Activated CD4-positive, CD25-positive, alpha-beta regulatory T cell treated with anti-CD3 and anti-CD28 coated beads, Interleukin-2, amount 50 U/mL, for 72 hours (primary cell): ENCODE data around the gene P2RX7.
"Not testable (repeated sequence)": the region's sequence is repeated elsewhere in the genome, so short reads cannot be mapped to it uniquely, and the experiment has no call there.

Source experiments
- DNase-seq: peaks from one replicate; pipeline ENCODE4 v3.0.0; 2021

The P2RX7 gene

DNA sequence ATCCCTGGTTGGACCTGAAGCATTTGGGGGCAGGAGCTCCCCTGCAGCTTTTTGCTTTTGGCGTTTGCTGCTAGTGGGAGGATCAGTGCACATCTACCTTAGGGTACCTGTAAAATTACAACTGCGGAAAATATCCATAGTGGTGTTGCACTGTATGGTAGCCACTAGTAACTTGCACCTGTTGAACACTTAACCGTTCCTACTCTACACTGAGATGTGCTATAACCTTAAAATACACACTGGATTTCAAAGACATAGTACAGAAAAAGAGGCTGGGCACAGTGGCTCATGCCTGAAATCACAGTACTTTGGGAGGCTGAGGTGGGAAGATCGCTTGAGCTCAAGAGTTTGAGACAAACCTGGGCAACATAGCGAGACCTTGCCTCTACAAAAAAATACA, 80.2 kb downstream of the P2RX7 start:
- no peak for DNase-seq

GRCh38 chr12:121214166-121214777, 81.6 kb downstream of the P2RX7 start:
- no peak for DNase-seq

- DNase-seq: no peak
Measured at GRCh38 chr12:121214855-121215745, 82.4 kb downstream of the P2RX7 start.

DNA sequence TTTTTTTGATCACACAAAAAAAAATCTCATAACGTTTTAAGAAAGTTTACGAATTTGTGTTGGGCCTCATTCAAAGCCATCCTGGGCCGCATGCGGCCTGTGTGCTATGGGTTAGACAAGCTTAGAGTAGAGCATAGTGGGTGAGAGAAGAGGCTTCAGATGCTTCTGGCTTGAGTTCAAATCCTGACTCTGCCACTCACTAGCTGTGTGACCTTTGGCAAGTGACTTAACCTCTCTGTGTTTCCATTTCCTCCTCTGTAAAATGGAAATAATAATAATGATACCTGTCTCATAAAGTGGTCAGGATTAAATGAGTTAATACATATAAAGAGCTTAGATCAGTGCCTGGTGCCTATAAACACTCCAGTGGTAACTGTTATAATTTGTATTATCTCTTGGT, 83.4 kb downstream of the P2RX7 start:
- no peak for DNase-seq

DNA sequence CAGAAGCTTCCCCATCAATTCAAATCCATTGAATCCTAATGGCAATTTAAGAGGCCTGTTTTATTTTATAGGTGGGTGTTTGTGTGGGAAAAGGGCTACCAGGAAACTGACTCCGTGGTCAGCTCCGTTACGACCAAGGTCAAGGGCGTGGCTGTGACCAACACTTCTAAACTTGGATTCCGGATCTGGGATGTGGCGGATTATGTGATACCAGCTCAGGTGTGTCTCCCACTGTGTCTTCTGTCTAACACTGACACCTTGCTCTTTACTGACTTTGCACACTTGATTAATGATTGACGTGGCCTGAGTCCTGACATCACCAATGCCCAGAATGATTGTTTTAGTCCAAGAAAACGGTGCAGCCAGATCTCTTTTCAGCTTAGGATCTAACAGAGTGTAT, 84.4 kb downstream of the P2RX7 start:
- DNase-seq: no peak

DNA sequence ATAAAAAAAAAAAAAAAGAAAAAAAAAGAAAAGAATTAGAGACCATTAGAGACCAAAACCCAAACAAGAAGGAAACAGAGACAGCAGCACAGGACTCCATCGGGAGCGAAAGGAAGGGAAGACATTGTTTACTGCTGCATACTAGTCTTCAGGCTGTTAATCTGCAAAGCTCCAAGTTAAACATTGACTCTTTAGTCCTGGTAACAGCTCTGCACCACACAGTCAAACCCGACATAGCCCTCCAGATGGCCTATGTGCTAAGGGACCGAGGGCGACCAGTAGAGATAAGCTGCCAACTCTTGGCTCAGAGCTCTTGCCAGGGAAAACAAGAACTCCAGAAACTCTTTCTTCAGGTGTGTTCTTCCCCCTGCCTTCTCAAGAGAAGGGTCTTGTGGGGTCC, 85.1 kb downstream of the P2RX7 start:
- no peak for DNase-seq

GRCh38 chr12:121218588-121219352, 86.1 kb downstream of the P2RX7 start:
- no peak for DNase-seq

DNA sequence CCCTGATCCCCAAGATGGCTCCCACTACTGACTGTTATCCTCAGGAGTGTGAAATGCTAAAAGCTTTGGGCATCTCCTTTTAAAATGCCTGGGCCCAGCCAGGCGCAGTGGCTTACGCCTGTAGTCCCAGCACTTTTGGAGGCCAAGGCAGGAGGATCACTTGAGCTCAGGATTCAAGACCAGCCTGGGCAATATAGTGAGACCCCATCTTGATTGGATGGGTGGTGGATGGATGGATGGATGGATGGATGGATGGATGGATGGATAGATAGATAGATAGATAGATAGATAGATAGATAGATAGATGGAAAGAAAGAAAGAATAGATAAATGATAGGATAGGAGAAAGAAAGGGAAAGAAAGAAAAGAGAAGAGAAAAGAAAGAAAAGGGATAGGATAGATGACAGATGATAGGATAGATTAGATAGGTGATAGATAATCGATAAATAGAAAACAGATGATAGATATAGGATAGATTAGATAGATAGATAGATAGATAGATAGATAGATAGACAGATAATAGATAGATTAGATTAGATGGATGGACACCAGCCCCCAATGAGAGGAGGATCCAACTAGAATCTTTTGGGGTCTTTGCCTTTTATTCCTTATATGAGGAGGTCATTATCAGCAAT, 86.8 kb downstream of the P2RX7 start:
- no peak for DNase-seq

- no peak for DNase-seq
Measured at GRCh38 chr12:121222847-121223246, 90.2 kb downstream of the P2RX7 start.

- DNase-seq: no peak
Measured at GRCh38 chr12:121223292-121224285, 90.9 kb downstream of the P2RX7 start.

- no peak for DNase-seq
Measured at GRCh38 chr12:121224591-121224990, 91.9 kb downstream of the P2RX7 start.

GRCh38 chr12:121226399-121226798, 93.7 kb downstream of the P2RX7 start:
- DNase-seq: no peak

- DNase-seq: not testable (repeated sequence)
Measured at GRCh38 chr12:121226871-121227270, 94.2 kb downstream of the P2RX7 start.

DNA sequence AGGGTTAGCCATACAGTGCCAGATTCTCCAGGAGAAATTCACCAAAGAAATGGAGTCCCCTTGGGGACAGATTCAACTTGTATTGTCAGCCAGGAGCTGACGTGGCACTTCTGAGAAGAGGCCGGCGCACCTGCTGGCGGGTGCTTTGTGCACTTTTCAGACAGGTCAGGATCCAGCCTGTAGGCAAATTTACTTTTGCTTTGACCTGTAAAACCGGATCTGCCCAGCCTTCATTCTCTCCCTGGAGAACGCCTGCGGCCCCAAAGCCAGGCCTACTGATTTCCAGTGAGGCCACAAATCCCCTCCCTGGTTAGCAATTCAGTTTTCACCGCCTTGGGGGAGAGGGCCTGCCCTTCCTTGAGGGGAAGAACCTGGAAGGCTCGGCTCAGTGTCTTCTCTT, 94.6 kb downstream of the P2RX7 start:
- DNase-seq: no peak

GRCh38 chr12:121228919-121229665, 96.4 kb downstream of the P2RX7 start:
- no peak for DNase-seq

DNA sequence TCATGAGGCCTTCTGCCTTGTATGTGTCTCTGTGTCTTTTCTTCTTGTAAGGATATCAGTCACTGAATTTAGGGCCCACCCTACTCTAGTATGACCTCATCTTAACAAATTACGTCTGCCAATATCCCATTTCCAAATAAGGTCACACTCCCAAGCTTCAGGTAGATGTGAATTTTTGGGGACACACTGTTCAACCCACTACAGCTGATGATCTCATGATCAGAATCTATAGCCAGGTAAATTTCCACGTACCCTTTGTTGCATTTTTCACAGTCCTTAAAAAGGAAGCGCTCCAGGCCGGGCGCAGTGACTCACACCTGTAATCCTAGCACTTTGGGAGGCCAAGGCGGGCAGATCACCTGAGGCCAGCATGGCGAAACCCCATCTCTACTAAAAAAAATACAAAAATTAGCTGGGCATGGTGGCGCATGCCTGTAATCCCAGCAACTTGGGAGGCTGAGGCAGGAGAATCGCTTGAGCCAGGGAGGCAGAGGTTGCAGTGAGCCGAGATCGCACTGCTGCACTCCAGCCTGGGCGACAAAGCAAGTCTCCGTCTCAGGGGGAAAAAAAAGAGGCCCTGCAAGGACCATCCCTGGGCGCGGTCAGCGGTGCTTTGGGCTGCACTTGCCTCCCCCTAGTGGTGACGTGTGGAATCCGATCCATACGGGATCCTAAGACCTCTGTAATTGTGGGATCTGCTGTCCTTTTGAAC, 97.3 kb downstream of the P2RX7 start:
- DNase-seq: peak; percentile 63

- DNase-seq: no peak
Measured at GRCh38 chr12:121230538-121230907, 97.8 kb downstream of the P2RX7 start.

DNA sequence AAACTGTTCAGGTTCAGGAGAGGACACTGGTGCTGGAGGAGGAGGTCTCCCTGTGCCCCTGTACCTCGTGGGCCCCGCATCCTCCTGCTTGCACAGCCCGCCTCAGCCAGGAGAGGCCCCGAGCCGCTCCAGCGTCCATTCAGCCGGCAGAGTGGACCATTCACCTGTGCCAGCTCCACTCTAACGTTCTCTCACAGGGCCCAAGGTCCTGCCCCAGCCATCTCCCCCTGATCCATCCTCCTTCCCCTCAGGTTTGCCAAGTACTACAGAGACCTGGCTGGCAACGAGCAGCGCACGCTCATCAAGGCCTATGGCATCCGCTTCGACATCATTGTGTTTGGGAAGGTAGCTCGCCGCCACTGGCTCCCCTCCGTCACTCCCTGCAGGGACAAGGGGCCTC, 99.5 kb downstream of the P2RX7 start:
- DNase-seq: no peak

DNA sequence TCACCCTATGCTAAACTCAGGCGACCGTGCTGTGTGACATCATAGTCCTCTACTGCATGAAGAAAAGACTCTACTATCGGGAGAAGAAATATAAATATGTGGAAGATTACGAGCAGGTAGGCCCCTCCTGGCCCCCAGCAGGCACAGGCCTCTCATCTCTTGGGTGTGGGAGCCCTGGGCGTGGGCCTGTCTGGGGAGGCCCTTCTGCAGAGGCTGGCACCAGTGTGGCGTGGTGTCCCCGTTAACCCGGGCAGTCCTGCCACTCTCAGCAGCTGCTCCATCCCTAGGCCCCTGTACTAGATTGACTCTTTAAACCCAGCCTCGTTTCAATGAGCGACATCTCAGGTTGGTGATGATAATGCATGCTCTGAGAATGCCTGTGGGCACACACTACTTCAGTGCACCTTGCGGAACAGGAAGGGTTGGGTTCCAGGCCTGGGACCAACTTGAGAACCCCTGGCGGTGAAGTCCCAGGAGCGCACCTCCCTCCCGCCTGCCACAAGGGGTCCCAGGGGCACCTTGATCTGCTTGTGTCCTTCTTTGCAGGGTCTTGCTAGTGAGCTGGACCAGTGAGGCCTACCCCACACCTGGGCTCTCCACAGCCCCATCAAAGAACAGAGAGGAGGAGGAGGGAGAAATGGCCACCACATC, 100.4 kb downstream of the P2RX7 start:
- DNase-seq: no peak

DNA sequence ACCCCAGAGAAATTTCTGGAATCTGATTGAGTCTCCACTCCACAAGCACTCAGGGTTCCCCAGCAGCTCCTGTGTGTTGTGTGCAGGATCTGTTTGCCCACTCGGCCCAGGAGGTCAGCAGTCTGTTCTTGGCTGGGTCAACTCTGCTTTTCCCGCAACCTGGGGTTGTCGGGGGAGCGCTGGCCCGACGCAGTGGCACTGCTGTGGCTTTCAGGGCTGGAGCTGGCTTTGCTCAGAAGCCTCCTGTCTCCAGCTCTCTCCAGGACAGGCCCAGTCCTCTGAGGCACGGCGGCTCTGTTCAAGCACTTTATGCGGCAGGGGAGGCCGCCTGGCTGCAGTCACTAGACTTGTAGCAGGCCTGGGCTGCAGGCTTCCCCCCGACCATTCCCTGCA, 100.9 kb downstream of the P2RX7 start:
- no peak for DNase-seq
